GM19397 (cell line): Measurements from ENCODE around the gene STARD4.
A peak's percentile ranks its signal among the peaks of the same experiment; 100 is the strongest.

Experiments
- ATAC-seq: cut with Tn5 transposase; IDR thresholded peaks from one replicate; pipeline ENCODE4 v1.9.1; 2021; ENCODE audit warnings: mild to moderate bottlenecking, moderate library complexity; ENCODE audit not compliant: unreplicated experiment

Gene STARD4

DNA sequence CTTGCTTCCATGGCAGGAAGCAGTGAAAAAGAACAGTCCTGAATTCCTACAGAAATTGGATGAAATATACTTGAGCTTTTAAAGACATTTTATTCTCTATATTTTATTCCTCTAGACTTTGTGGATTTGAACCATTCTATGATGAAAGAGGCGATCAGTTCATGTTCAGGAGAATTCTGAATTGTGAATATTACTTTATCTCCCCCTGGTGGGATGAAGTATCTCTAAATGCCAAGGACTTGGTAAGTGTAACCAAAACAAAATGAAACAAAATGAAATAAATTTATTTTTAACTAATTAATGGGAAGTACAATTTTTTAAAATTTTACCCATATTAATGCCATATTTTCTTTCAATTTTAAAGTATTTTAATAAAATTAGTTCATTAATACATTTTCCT is 34.1 kb downstream of the STARD4 start:
- no peak for ATAC-seq

DNA sequence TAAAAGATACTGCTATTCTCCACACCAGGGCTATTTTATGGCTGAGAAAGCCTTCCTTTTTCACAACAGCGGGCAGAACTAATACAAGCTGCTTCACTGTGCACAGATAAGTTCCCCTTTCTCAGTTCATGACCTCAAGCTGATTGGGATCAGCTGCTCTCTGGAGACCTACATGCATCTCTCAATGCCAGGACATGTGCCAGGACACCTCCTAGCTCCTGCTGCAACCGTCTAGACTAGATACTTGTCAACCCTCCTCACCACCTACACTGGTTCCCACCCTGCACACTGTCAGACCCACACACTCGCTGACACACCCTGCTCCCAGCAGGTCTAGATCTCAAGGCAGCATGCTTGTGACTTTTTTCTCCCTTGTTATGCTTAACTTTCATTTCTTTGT is 39.8 kb downstream of the STARD4 start:
- peak; percentile 68 for ATAC-seq

DNA sequence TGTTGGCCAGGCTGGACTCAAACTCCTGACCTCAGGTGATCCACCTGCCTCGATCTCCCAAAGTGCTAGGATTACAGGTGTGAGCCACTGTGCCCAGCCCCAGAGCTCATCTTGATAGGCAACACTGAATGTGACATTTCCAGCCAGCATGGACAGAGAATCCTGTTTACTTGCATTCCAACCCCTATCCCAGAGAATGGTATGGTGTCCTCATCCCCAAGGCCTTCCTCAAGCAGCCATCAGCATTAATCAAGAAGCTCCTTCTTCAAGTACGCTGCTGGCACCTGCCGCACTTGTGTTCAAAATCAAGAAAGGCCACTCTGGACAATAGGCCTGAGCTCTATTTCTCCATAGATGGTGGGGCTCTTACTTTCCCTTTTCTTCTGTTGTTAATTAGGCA is 40.2 kb downstream of the STARD4 start:
- ATAC-seq, result peak; percentile 7

DNA sequence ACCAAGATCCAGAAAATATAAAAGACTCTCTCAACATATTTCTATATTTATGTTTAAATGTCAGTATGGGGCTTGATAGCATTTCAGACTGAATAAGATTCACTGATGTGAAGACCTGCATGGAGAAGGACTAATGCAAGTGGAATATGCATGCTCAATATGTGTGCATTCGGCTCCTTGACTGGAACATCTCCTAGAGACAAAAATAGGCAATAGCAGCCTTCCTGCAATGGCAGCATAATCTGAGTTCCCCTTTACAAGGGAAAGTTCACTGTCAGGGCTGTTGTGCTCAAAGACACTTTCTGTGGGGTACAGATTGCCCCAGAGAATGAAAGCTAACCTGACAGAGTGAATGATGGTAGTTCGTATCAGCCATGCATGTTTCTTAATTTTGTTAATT is 42.4 kb downstream of the STARD4 start:
- ATAC-seq, result no peak

DNA sequence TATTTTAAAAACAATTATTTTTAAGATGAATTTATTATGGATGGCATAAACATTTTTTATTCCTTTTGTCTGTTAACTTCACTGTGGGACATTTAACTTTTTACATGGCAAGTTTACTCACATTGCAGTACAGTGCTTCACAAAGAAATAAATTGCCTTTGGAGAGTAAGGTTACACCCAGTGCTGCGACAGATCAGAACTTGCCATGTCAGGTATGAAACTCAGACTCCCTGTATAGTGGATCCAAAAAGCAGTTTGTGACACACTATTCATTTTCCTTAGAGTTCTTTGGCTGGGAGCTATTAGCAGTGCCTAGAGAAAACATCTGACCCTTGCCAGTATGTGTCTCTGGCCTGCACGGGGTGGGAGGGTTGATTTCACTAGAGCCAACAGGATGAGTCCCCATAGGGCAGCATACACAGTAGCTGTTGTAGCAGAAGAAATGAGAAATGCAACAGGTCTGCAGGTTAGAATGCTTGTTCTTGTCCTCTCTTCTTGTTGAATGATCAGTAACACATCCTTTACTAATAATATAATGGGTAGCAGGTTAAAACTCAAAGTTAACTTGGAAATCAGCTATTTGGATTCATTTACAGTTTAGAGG is 42.9 kb downstream of the STARD4 start:
- no peak for ATAC-seq

DNA sequence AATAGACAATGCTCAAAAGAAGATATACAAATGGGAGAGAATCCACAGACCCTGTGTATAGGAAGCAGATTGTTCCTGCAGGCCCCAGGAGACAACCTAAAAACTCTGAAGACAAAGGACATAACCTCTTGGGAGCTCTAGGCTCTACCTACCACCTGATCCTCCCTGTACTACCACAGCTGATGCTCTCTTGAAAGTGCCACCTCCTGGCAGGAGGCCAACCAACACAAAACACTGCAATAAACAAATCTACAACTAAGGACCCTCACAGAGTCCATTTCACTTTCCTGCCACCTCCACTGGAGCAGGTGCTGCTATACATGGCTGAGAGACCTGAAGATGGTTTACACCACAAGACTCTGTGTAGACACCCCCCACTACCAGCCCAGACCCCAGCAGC is 49.0 kb downstream of the STARD4 start:
- ATAC-seq, result no peak

DNA sequence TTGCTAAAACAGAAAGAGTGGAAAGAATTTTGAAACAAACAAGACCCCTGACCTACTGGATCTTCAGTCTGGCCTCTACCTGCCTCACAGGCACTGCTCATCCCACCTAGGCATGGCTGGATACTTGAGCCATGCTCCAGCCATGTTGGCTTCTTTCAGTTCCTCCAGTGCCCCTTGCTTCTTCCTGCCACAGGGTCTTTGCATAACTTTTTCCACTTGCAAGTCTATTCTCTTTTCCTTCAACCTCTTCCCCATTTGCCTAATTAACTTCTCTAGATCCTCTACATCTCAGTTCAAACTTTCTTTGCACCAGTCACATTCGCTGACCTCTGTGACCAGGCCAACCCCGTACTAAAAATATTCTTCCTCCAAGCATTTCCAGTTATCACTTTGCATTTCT is 50.4 kb downstream of the STARD4 start:
- ATAC-seq, result no peak

DNA sequence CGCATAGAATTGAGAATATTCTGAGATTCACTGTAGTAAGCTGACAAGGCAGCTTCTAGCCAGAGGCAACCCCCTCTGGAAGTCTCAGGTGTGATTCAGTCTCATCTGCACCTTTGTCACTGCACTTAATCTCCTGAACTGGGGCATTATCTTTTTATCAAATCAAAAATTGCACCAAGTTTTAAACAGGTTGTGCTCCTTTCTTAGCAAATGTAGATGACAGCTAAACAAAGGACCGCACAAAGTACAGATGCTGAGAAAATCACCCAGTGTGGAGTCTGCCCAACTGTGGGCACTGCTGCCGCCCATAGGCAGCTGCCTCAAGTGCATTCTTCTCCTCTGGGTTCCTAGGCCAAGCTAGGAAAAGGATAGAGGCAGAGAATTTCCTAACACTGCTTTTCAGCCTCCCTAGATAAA is 51.1 kb downstream of the STARD4 start:
- ATAC-seq, result no peak

DNA sequence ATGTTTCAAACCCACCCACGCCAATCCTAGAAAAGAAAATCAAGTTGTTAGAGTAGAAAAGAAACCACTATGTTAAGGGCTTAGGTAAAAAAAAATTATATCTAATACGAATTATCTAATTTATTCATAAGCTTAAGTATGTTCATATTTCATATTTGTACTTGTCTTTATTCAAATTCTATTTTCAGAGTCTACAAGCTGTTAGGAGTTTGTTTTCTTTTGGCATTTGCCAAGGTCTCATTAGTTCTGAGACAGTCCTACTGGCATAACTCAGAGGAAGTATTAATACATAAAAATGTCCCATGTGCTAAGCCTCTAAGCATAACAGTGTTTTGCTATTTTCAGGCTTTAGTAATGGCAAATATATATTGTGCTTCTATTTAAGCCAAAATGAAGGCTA is 57.6 kb downstream of the STARD4 start:
- no peak for ATAC-seq

DNA sequence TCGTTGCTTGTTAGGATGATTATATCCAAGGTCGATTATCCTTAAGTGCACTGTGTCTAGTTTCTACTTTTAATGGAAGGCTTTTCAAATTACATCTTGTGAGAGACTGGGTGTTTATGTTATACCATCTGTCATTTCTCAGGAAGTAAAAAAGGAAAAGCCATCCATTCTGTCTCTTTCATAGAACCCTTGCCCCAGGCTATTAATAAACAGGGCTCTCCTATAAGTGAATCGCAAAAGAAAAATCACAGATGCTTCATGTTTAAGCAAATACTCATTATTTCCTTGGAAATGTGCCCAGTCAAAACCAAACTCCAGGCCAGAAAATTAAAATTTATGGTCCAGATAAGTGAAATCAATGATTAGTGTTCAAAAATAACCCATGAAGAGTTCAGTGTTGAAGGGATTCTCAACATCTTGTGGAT is 58.1 kb downstream of the STARD4 start:
- ATAC-seq, result no peak

DNA sequence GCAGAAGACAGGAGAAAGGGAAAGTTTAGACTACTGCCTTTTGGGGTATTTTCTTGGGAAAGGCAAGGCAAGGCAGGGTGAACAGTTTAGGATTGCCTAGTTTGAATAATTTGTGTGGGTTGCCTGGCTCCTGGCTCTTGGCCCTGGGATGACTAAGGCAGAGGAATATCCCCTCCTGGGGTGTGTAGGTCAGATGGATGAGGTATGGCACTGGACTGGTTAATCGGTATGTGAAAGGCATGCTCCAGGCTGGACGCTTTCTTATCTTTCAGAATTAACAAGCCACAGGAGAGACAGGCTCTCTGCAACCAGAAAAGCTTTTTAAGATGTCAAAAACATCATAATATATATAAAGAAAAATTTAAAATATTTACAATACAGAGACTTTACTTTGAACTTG is 58.6 kb downstream of the STARD4 start:
- ATAC-seq, result no peak

DNA sequence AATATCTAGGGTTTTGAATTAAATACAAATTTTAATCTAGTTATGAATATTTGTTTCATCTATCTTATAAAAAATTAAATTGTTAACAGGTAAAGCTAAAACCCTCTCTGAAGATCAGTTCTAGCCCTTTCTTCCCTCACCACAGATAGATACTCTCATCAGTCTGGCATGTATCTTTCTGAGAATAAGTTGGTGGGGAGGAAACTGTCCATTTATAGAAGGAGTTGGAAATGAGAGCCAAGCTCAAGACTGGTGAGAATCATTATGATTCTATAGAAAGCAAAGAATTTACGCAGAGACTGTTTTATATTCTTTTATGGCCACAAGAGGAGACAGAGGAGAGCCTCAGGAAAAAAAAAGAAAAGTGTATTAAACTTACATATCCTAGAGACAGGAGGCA is 59.0 kb downstream of the STARD4 start:
- no peak for ATAC-seq

DNA sequence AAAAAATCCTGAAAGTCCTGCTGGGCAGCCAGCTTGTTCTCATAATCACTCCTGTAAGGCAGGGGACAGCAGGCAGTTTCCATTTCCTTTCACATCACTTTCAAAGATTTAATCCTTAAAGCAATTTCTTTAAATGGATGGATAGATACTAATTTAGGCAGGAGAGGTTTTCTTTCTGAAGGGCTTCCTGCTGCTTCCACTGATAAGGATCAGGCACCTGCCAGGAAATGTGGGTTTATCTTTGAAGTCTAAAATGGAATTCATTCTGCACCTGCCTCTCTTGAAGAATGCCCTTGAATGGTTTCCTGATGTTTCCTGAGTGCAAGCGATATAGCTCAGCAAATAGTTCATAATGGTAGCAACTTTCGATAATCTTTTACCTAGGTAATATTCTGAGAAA is 64.5 kb downstream of the STARD4 start:
- ATAC-seq, result no peak

DNA sequence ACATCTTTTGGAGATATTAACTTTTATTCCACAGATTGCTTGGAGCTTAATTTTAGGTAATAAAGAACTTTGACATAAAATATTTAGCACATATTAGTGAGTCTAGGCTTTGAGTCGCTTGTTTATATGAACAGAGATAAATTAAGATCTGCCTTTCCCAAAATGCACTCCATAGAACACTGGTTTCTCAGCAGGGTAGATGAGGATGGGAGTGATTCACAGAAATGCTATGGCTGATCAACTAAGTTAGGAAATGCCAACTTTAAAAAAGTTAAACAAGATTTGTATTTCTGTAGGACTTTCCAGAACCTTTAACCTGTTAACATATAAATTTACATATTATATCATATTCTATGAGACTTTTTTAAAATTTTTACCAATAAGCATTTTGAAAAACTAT is 65.2 kb downstream of the STARD4 start:
- ATAC-seq, result no peak
